Measurements from ENCODE around the gene ZDHHC21. TPM values are rescaled to one million over a fixed set of nuclear protein-coding genes. Genes with fewer than 3 reads are reported as not detected.
"Not testable (repeated sequence)": the region's sequence is repeated elsewhere in the genome, so short reads cannot be mapped to it uniquely, and the experiment has no call there.

The ZDHHC21 gene
- polyA plus RNA-seq, 2 donors: 5.8 to 6.7 TPM

GRCh38 chr9:14686168-14686567 is 7.1 kb downstream of the ZDHHC21 start:
- H3K36me3 ChIP-seq (ENCODE audit: control insufficient read depth in 2 of 2, insufficient read depth in 2 of 2, low read length in 1 of 2): peaks cover 0 to 6% of the 10 kb centered on the region in 2 donors
- no peaks in the 10 kb centered on the region for H3K27me3 ChIP-seq (ENCODE audit: control insufficient read depth in 1 of 2, insufficient read depth in 2 of 2, low read length in 2 of 2)
- H3K4me1 ChIP-seq (ENCODE audit: control insufficient read depth in 2 of 2, insufficient read depth in 2 of 2, low read length in 1 of 2): no peaks in the 10 kb centered on the region
- no peak overlapping the region for H3K27ac ChIP-seq (ENCODE audit: low read depth in 2 of 2, low read length in 1 of 2)
- no peak overlapping the region for H3K4me3 ChIP-seq (ENCODE audit: low read depth in 1 of 2, low read length in 2 of 2)
- H3K9me3 ChIP-seq (ENCODE audit: control insufficient read depth in 2 of 2, insufficient read depth in 1 of 2, low read depth in 1 of 2, low read length in 1 of 2): no peaks in the 10 kb centered on the region

DNA sequence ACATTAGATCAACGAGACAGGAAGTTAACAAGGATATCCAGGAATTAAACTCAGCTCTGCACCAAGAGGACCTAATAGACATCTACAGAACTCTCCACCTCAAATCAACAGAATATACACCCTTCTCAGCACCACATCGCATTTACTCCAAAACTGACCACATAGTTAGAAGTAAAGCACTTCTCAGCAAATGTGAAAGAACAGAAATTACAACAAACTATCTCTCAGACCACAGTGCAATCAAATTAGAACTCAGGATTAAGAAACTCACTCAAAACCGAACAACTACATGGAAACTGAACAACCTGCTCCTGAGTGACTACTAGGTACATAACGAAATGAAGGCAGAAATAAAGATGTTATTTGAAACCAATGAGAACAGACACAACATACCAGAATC is 10.6 kb downstream of the ZDHHC21 start:
- H3K27ac ChIP-seq (ENCODE audit: low read depth in 2 of 2, low read length in 1 of 2); H3K36me3 ChIP-seq (ENCODE audit: control insufficient read depth in 2 of 2, insufficient read depth in 2 of 2, low read length in 1 of 2); H3K4me1 ChIP-seq (ENCODE audit: control insufficient read depth in 2 of 2, insufficient read depth in 2 of 2, low read length in 1 of 2); H3K9me3 ChIP-seq (ENCODE audit: control insufficient read depth in 2 of 2, insufficient read depth in 1 of 2, low read depth in 1 of 2, low read length in 1 of 2); H3K27me3 ChIP-seq (ENCODE audit: control insufficient read depth in 1 of 2, insufficient read depth in 2 of 2, low read length in 2 of 2); H3K4me3 ChIP-seq (ENCODE audit: low read depth in 1 of 2, low read length in 2 of 2): not testable (repeated sequence)
- 86 to 87% methylated on average over 4 of the region's 4 CpGs for WGBS, 2 donors

GRCh38 chr9:14678776-14679175 is 14.5 kb downstream of the ZDHHC21 start:
- H3K27me3 ChIP-seq (ENCODE audit: control insufficient read depth in 1 of 2, insufficient read depth in 2 of 2, low read length in 2 of 2): no peaks in the 10 kb centered on the region
- H3K9me3 ChIP-seq (ENCODE audit: control insufficient read depth in 2 of 2, insufficient read depth in 1 of 2, low read depth in 1 of 2, low read length in 1 of 2): no peaks in the 10 kb centered on the region
- no peaks in the 10 kb centered on the region for H3K4me1 ChIP-seq (ENCODE audit: control insufficient read depth in 2 of 2, insufficient read depth in 2 of 2, low read length in 1 of 2)
- H3K36me3 ChIP-seq (ENCODE audit: control insufficient read depth in 2 of 2, insufficient read depth in 2 of 2, low read length in 1 of 2): no peaks in the 10 kb centered on the region
- H3K27ac ChIP-seq (ENCODE audit: low read depth in 2 of 2, low read length in 1 of 2): no peak overlapping the region
- no peak overlapping the region for H3K4me3 ChIP-seq (ENCODE audit: low read depth in 1 of 2, low read length in 2 of 2)
- 93 to 96% methylated on average over 3 of the region's 3 CpGs for WGBS, 2 donors

DNA sequence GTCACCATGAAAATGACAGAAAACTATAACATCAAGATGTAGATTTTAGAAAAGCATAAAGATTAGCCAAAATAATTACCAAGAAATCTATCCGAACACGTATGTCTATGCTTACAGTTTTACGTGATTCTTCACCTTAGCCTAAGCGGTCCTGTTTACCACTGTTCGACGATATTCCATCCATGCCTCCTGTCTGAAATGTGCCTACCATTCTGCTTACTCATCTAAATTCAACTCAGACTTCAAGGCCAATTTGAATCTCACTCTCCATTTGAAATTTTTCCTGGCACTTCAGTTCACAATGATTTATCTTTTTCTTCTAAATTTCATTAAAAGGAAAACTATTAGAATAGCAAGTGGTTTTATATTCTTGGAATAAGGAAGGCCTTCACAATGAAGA is 15.4 kb downstream of the ZDHHC21 start:
- no peak overlapping the region for H3K4me3 ChIP-seq (ENCODE audit: low read depth in 1 of 2, low read length in 2 of 2)
- WGBS, 2 donors: 94 to 96% methylated on average over 6 of the region's 6 CpGs
- no peak overlapping the region for H3K27ac ChIP-seq (ENCODE audit: low read depth in 2 of 2, low read length in 1 of 2)
- H3K36me3 ChIP-seq (ENCODE audit: control insufficient read depth in 2 of 2, insufficient read depth in 2 of 2, low read length in 1 of 2): no peaks in the 10 kb centered on the region
- H3K9me3 ChIP-seq (ENCODE audit: control insufficient read depth in 2 of 2, insufficient read depth in 1 of 2, low read depth in 1 of 2, low read length in 1 of 2): no peaks in the 10 kb centered on the region
- H3K27me3 ChIP-seq (ENCODE audit: control insufficient read depth in 1 of 2, insufficient read depth in 2 of 2, low read length in 2 of 2): no peaks in the 10 kb centered on the region
- no peaks in the 10 kb centered on the region for H3K4me1 ChIP-seq (ENCODE audit: control insufficient read depth in 2 of 2, insufficient read depth in 2 of 2, low read length in 1 of 2)

DNA sequence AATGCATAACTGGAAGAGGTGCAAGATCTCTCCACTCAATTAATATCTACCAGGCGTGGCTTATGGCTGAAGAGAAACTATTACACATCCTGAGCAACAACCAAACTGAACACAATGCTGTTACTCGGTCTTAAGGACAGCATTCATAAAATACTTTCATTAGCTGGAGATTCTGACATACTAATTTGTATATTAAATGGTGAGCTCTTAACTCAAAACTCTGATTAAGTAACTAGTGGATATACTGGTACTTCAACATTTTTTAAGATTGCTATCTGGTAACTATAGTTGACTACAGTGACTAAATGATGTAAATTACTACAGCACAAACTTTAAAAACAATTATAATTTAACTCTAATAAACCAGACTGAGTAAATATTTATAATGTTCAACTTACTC is 15.8 kb downstream of the ZDHHC21 start:
- Histone ChIP-seq H3K9me3 (ENCODE audit: control insufficient read depth in 2 of 2, insufficient read depth in 1 of 2, low read depth in 1 of 2, low read length in 1 of 2) (no peaks in the 10 kb centered on the region), H3K4me1 (ENCODE audit: control insufficient read depth in 2 of 2, insufficient read depth in 2 of 2, low read length in 1 of 2) (no peaks in the 10 kb centered on the region), H3K4me3 (ENCODE audit: low read depth in 1 of 2, low read length in 2 of 2) (no peak overlapping the region), H3K36me3 (ENCODE audit: control insufficient read depth in 2 of 2, insufficient read depth in 2 of 2, low read length in 1 of 2) (no peaks in the 10 kb centered on the region), H3K27me3 (ENCODE audit: control insufficient read depth in 1 of 2, insufficient read depth in 2 of 2, low read length in 2 of 2) (no peaks in the 10 kb centered on the region), H3K27ac (ENCODE audit: low read depth in 2 of 2, low read length in 1 of 2) (no peak overlapping the region)
- WGBS, 2 donors: 74 to 85% methylated on average over 2 of the region's 2 CpGs

- Histone ChIP-seq H3K27ac (ENCODE audit: low read depth in 2 of 2, low read length in 1 of 2) (no peak overlapping the region), H3K4me3 (ENCODE audit: low read depth in 1 of 2, low read length in 2 of 2) (no peak overlapping the region), H3K4me1 (ENCODE audit: control insufficient read depth in 2 of 2, insufficient read depth in 2 of 2, low read length in 1 of 2) (no peaks in the 10 kb centered on the region), H3K36me3 (ENCODE audit: control insufficient read depth in 2 of 2, insufficient read depth in 2 of 2, low read length in 1 of 2) (no peaks in the 10 kb centered on the region), H3K27me3 (ENCODE audit: control insufficient read depth in 1 of 2, insufficient read depth in 2 of 2, low read length in 2 of 2) (no peaks in the 10 kb centered on the region), H3K9me3 (ENCODE audit: control insufficient read depth in 2 of 2, insufficient read depth in 1 of 2, low read depth in 1 of 2, low read length in 1 of 2) (no peaks in the 10 kb centered on the region)
- WGBS, 2 donors: 54 to 72% methylated on average over 3 of the region's 3 CpGs
Observed at GRCh38 chr9:14674630-14675029, 18.6 kb downstream of the ZDHHC21 start.

DNA sequence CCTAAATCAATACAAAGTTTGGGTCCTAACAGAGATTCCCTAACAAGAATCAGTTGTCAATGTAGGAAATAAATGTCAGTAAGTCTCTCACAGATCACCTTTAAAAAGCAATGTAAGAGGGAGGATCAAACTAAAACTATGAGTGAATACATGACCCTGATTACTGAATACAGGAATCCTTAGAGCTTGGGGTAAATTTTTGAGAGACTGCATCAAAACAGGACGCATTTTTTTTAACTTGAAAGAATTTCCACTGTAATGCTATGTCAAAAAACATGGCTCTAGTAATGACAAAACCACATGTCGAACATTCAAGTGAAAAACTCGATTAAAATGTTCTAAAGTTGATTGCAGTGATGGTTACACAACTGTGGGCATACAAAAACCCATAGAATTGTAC is 21.9 kb downstream of the ZDHHC21 start:
- H3K4me3 ChIP-seq (ENCODE audit: low read depth in 1 of 2, low read length in 2 of 2): no peak overlapping the region
- H3K27me3 ChIP-seq (ENCODE audit: control insufficient read depth in 1 of 2, insufficient read depth in 2 of 2, low read length in 2 of 2): no peaks in the 10 kb centered on the region
- 80 to 87% methylated on average over 3 of the region's 3 CpGs for WGBS, 2 donors
- no peaks in the 10 kb centered on the region for H3K9me3 ChIP-seq (ENCODE audit: control insufficient read depth in 2 of 2, insufficient read depth in 1 of 2, low read depth in 1 of 2, low read length in 1 of 2)
- H3K4me1 ChIP-seq (ENCODE audit: control insufficient read depth in 2 of 2, insufficient read depth in 2 of 2, low read length in 1 of 2): no peaks in the 10 kb centered on the region
- H3K27ac ChIP-seq (ENCODE audit: low read depth in 2 of 2, low read length in 1 of 2): no peak overlapping the region
- H3K36me3 ChIP-seq (ENCODE audit: control insufficient read depth in 2 of 2, insufficient read depth in 2 of 2, low read length in 1 of 2): no peaks in the 10 kb centered on the region

GRCh38 chr9:14670718-14671117 is 22.5 kb downstream of the ZDHHC21 start:
- no peaks in the 10 kb centered on the region for H3K36me3 ChIP-seq (ENCODE audit: control insufficient read depth in 2 of 2, insufficient read depth in 2 of 2, low read length in 1 of 2)
- H3K27ac ChIP-seq (ENCODE audit: low read depth in 2 of 2, low read length in 1 of 2): no peak overlapping the region
- H3K27me3 ChIP-seq (ENCODE audit: control insufficient read depth in 1 of 2, insufficient read depth in 2 of 2, low read length in 2 of 2): no peaks in the 10 kb centered on the region
- no peak overlapping the region for H3K4me3 ChIP-seq (ENCODE audit: low read depth in 1 of 2, low read length in 2 of 2)
- no peaks in the 10 kb centered on the region for H3K9me3 ChIP-seq (ENCODE audit: control insufficient read depth in 2 of 2, insufficient read depth in 1 of 2, low read depth in 1 of 2, low read length in 1 of 2)
- WGBS, 2 donors: 38 to 61% methylated on average over 1 of the region's 1 CpG
- no peaks in the 10 kb centered on the region for H3K4me1 ChIP-seq (ENCODE audit: control insufficient read depth in 2 of 2, insufficient read depth in 2 of 2, low read length in 1 of 2)

DNA sequence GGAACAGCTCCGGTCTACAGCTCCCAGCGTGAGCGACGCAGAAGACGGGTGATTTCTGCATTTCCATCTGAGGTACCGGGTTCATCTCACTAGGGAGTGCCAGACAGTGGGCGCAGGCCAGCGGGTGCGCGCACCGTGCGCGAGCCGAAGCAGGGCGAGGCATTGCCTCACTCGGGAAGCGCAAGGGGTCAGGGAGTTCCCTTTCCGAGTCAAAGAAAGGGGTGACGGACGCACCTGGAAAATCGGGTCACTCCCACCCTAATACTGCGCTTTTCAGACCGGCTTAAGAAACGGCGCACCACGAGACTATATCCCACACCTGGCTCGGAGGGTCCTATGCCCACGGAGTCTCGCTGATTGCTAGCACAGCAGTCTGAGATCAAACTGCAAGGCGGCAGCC is 29.2 kb downstream of the ZDHHC21 start:
- not testable (repeated sequence) for H3K9me3 ChIP-seq (ENCODE audit: control insufficient read depth in 2 of 2, insufficient read depth in 1 of 2, low read depth in 1 of 2, low read length in 1 of 2)

GRCh38 chr9:14662060-14662453 is 31.2 kb downstream of the ZDHHC21 start:
- Histone ChIP-seq H3K4me3 (ENCODE audit: low read depth in 1 of 2, low read length in 2 of 2) (no peak overlapping the region), H3K27ac (ENCODE audit: low read depth in 2 of 2, low read length in 1 of 2) (no peak overlapping the region)
- WGBS, 2 donors: 97% methylated on average over 3 of the region's 3 CpGs

More for the DNA sequence above, 29.2 kb downstream of the ZDHHC21 start:
- H3K27ac ChIP-seq (ENCODE audit: low read depth in 2 of 2, low read length in 1 of 2); H3K36me3 ChIP-seq (ENCODE audit: control insufficient read depth in 2 of 2, insufficient read depth in 2 of 2, low read length in 1 of 2); H3K4me3 ChIP-seq (ENCODE audit: low read depth in 1 of 2, low read length in 2 of 2); H3K4me1 ChIP-seq (ENCODE audit: control insufficient read depth in 2 of 2, insufficient read depth in 2 of 2, low read length in 1 of 2); H3K27me3 ChIP-seq (ENCODE audit: control insufficient read depth in 1 of 2, insufficient read depth in 2 of 2, low read length in 2 of 2): not testable (repeated sequence)
- WGBS, 2 donors: 95 to 97% methylated on average over 19 to 29 of the region's 30 CpGs

More at GRCh38 chr9:14662060-14662453, 31.2 kb downstream of the ZDHHC21 start:
- H3K9me3 ChIP-seq (ENCODE audit: control insufficient read depth in 2 of 2, insufficient read depth in 1 of 2, low read depth in 1 of 2, low read length in 1 of 2): no peaks in the 10 kb centered on the region
- H3K36me3 ChIP-seq (ENCODE audit: control insufficient read depth in 2 of 2, insufficient read depth in 2 of 2, low read length in 1 of 2): no peaks in the 10 kb centered on the region
- H3K4me1 ChIP-seq (ENCODE audit: control insufficient read depth in 2 of 2, insufficient read depth in 2 of 2, low read length in 1 of 2): no peaks in the 10 kb centered on the region
- H3K27me3 ChIP-seq (ENCODE audit: control insufficient read depth in 1 of 2, insufficient read depth in 2 of 2, low read length in 2 of 2): no peaks in the 10 kb centered on the region

All from esophagus (tissue), 2 donors.